Upper lobe of right lung (tissue), 1 donor: ENCODE data around the gene WDR37. TPM values are rescaled to one million over a fixed set of nuclear protein-coding genes. Genes with fewer than 3 reads are reported as not detected.

Experiments
- ATAC-seq: fragments of 200-7000 bp; cut with Tn5 transposase; one replicate; pipeline ENCODE4 v1.9.1; 2020; ENCODE audit warnings: mild to moderate bottlenecking, moderate library complexity
- DNase-seq: peaks from one replicate; pipeline ENCODE4 v3.0.0-alpha.2; 2020
- H3K27ac ChIP-seq: fragments of 200-600 bp; one replicate; pipeline ENCODE4 v1.8.0; 2022
- H3K27me3 ChIP-seq: fragments of 200-600 bp; one replicate; pipeline ENCODE4 v1.8.0; 2022; ENCODE audit warnings: mild to moderate bottlenecking
- H3K36me3 ChIP-seq: fragments of 200-600 bp; one replicate; pipeline ENCODE4 v1.8.0; 2022
- H3K4me1 ChIP-seq: fragments of 200-600 bp; one replicate; pipeline ENCODE4 v1.8.0; 2022
- H3K4me3 ChIP-seq: fragments of 200-600 bp; one replicate; pipeline ENCODE4 v1.8.0; 2022; ENCODE audit warnings: mild to moderate bottlenecking
- H3K9me3 ChIP-seq: fragments of 200-600 bp; one replicate; pipeline ENCODE4 v1.8.0; 2022
- intact Hi-C: fragments of 100-400 bp; cut with DNase I; formaldehyde crosslinking; loops from one replicate; pipeline ENCODE4 v1.11.0; 2022
- total RNA-seq: library from RNA; stranded (reverse); fragmentation: NEBNext Ultra II Directional; extraction: Animal tissue kit (Norgen Biotek cat#: 25700); gene quantifications from one replicate; pipeline ENCODE4 v1.2.1, GENCODE V29; 2021
- TF ChIP-seq, protein P1 (sequence below): fragments of 200-600 bp; IDR thresholded peaks from one replicate; pipeline ENCODE4 v1.8.0; 2022; ENCODE audit warnings: antibody characterized with exemption
- donor health status: DM: no; HTN: yes; CAD: no; lungs with severe emphysema.

Gene WDR37
- total RNA-seq, 1 donor from 2014 or later, result 19.9 TPM

DNA sequence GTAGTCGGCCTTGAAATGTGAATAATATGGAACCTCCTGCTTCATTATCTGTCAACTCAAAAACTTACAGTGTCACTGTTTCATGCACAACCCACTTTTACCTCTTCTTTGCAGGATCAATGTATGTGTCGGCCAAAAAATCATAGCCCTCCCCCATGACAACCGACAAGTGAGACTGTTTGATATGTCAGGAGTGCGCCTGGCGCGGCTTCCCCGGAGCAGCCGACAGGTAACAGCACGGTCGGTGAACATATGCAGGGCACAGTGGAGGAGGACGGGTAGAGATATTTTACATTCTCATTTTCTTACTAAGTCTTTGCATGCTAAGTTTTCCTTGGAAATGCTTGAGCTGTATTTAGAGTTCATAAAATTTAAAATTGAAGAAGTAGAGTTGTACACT lies 68.6 kb downstream of the WDR37 start:
- intact Hi-C loops, result no loop called here
- no peaks in the 10 kb centered on the region for H3K9me3 ChIP-seq
- H3K36me3 ChIP-seq, result peaks cover 89% of the 10 kb centered on the region
- no peak overlapping the region for H3K27ac ChIP-seq
- no peaks in the 10 kb centered on the region for H3K27me3 ChIP-seq
- H3K4me1 ChIP-seq, result no peaks in the 10 kb centered on the region
- ATAC-seq (no peak), DNase-seq (no peak)
- no peak overlapping the region for H3K4me3 ChIP-seq
- TF ChIP-seq, protein P1, sequence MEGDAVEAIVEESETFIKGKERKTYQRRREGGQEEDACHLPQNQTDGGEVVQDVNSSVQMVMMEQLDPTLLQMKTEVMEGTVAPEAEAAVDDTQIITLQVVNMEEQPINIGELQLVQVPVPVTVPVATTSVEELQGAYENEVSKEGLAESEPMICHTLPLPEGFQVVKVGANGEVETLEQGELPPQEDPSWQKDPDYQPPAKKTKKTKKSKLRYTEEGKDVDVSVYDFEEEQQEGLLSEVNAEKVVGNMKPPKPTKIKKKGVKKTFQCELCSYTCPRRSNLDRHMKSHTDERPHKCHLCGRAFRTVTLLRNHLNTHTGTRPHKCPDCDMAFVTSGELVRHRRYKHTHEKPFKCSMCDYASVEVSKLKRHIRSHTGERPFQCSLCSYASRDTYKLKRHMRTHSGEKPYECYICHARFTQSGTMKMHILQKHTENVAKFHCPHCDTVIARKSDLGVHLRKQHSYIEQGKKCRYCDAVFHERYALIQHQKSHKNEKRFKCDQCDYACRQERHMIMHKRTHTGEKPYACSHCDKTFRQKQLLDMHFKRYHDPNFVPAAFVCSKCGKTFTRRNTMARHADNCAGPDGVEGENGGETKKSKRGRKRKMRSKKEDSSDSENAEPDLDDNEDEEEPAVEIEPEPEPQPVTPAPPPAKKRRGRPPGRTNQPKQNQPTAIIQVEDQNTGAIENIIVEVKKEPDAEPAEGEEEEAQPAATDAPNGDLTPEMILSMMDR, result no peak

GRCh38 chr10:1126461-1126860 lies 70.3 kb downstream of the WDR37 start:
- DNase-seq (no peak), ATAC-seq (no peak)
- H3K27me3 ChIP-seq, result no peaks in the 10 kb centered on the region
- H3K4me1 ChIP-seq, result no peaks in the 10 kb centered on the region
- no peak overlapping the region for H3K27ac ChIP-seq
- intact Hi-C loops, result no loop called here
- H3K36me3 ChIP-seq, result peaks cover 89% of the 10 kb centered on the region
- no peaks in the 10 kb centered on the region for H3K9me3 ChIP-seq
- TF ChIP-seq, protein P1, result no peak
- H3K4me3 ChIP-seq, result no peak overlapping the region

GRCh38 chr10:1127629-1128028 lies 71.4 kb downstream of the WDR37 start:
- ATAC-seq (no peak), DNase-seq (no peak)
- no peaks in the 10 kb centered on the region for H3K9me3 ChIP-seq
- H3K27ac ChIP-seq, result no peak overlapping the region
- peaks cover 77% of the 10 kb centered on the region for H3K36me3 ChIP-seq
- intact Hi-C loops, result no loop called here
- no peaks in the 10 kb centered on the region for H3K27me3 ChIP-seq
- TF ChIP-seq, protein P1, result no peak
- H3K4me3 ChIP-seq, result no peak overlapping the region
- H3K4me1 ChIP-seq, result no peaks in the 10 kb centered on the region

- intact Hi-C loops, result no loop called here
- H3K27ac ChIP-seq, result no peak overlapping the region
- no peaks in the 10 kb centered on the region for H3K9me3 ChIP-seq
- H3K4me1 ChIP-seq, result no peaks in the 10 kb centered on the region
- ATAC-seq (no peak), DNase-seq (no peak)
- no peaks in the 10 kb centered on the region for H3K27me3 ChIP-seq
- H3K36me3 ChIP-seq, result peaks cover 75% of the 10 kb centered on the region
- no peak overlapping the region for H3K4me3 ChIP-seq
- TF ChIP-seq, protein P1, result no peak
Measured at GRCh38 chr10:1128115-1128514, 71.9 kb downstream of the WDR37 start.

GRCh38 chr10:1128649-1129048 lies 72.5 kb downstream of the WDR37 start:
- intact Hi-C loops, result no loop called here
- no peaks in the 10 kb centered on the region for H3K4me1 ChIP-seq
- ATAC-seq (peak; percentile 34), DNase-seq (no peak)
- H3K4me3 ChIP-seq, result no peak overlapping the region
- H3K9me3 ChIP-seq, result no peaks in the 10 kb centered on the region
- no peak overlapping the region for H3K27ac ChIP-seq
- peaks cover 75% of the 10 kb centered on the region for H3K36me3 ChIP-seq
- no peaks in the 10 kb centered on the region for H3K27me3 ChIP-seq
- TF ChIP-seq, protein P1, result no peak

GRCh38 chr10:1130226-1130625 lies 74.0 kb downstream of the WDR37 start:
- no peaks in the 10 kb centered on the region for H3K27me3 ChIP-seq
- no peak overlapping the region for H3K4me3 ChIP-seq
- DNase-seq, result no peak
- H3K27ac ChIP-seq, result no peak overlapping the region
- H3K9me3 ChIP-seq, result no peaks in the 10 kb centered on the region
- intact Hi-C loops, result no loop called here
- TF ChIP-seq, protein P1, result no peak
- H3K4me1 ChIP-seq, result no peaks in the 10 kb centered on the region
- peaks cover 59% of the 10 kb centered on the region for H3K36me3 ChIP-seq
- no peak for ATAC-seq
